Measurements from ENCODE around the gene KIF20A.

DNA sequence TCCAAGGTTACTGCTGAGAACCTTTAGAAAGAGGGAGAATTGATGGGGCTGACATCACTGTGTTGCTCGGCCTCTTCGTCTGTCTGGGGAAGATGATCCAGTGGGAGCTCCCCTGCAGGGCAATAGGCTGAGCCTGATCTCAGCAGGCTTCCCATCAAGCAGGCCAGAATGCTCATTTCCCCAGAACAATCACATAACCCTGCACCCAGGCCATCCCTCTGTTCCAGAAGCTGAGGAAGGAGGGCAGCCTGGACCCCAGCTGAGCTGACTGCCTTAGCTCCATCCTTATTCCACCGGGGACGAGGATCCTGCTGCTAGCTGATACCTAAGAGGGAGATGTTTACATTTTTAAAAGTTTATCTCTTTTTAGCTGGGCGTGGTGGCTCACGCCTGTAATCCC is 45.8 kb downstream of the KIF20A start:
- TF ChIP-seq, protein P1, sequence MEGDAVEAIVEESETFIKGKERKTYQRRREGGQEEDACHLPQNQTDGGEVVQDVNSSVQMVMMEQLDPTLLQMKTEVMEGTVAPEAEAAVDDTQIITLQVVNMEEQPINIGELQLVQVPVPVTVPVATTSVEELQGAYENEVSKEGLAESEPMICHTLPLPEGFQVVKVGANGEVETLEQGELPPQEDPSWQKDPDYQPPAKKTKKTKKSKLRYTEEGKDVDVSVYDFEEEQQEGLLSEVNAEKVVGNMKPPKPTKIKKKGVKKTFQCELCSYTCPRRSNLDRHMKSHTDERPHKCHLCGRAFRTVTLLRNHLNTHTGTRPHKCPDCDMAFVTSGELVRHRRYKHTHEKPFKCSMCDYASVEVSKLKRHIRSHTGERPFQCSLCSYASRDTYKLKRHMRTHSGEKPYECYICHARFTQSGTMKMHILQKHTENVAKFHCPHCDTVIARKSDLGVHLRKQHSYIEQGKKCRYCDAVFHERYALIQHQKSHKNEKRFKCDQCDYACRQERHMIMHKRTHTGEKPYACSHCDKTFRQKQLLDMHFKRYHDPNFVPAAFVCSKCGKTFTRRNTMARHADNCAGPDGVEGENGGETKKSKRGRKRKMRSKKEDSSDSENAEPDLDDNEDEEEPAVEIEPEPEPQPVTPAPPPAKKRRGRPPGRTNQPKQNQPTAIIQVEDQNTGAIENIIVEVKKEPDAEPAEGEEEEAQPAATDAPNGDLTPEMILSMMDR (IDR thresholded peaks at IDR 0.05), result no peak
- TF ChIP-seq POLR2A (IDR thresholded peaks at IDR 0.05), result no peak
- TF ChIP-seq POLR2AphosphoS5 (IDR thresholded peaks at IDR 0.05), result no peak
